H1 (cell line): ENCODE measurements around the gene MTURN.

Experiments used
- ASH2L ChIP-seq: fragments of 200-600, 300-600 bp; sonication (generic); IDR thresholded peaks from one replicate; pipeline ENCODE4 v1.7.1; 2017; ENCODE audit warnings: low read length
- BCL11A ChIP-seq, 2 experiments: IDR thresholded peaks; one replicate each; pipeline ENCODE4 v1.6.1; 2011; ENCODE audit warnings: low read depth in 2 of 2, low read length in 2 of 2, mild to moderate bottlenecking in 2 of 2
- EZH2 ChIP-seq: fragments of 200-600 bp; sonication (generic); IDR thresholded peaks from 2 replicates; pipeline ENCODE4 v1.7.1; 2012; ENCODE audit warnings: low read depth, mild to moderate bottlenecking, moderate library complexity, low read length, inconsistent platforms; ENCODE audit not compliant: severe bottlenecking
- JUND ChIP-seq: IDR thresholded peaks from 2 replicates; pipeline ENCODE4 v1.6.1; 2011; ENCODE audit warnings: mild to moderate bottlenecking, improper control_type of control experiment, low read length
- KDM1A ChIP-seq: fragments of 200-600, 300-600 bp; sonication (generic); IDR thresholded peaks from 2 replicates; pipeline ENCODE4 v1.7.1; 2016; ENCODE audit warnings: mild to moderate bottlenecking, low read length, borderline replicate concordance
- POLR2A ChIP-seq, 2 experiments: IDR thresholded peaks; 1 replicate in 1 of 2; 2 replicates in 1 of 2; pipeline ENCODE4 v1.6.1; 2011; ENCODE audit warnings: low read depth in 2 of 2, low read length in 2 of 2, mild to moderate bottlenecking in 2 of 2; ENCODE audit errors: control extremely low read depth in 1 of 2
- POLR2AphosphoS5 ChIP-seq: IDR thresholded peaks from 2 replicates; pipeline ENCODE4 v1.6.1; 2011; ENCODE audit warnings: low read depth, low read length
- POU5F1 ChIP-seq: IDR thresholded peaks from 2 replicates; pipeline ENCODE4 v1.6.1; 2011; ENCODE audit warnings: low read depth, mild to moderate bottlenecking, low read length, moderate library complexity
- RFX5 ChIP-seq: IDR thresholded peaks from 2 replicates; pipeline ENCODE4 v1.6.1; 2011; ENCODE audit warnings: low read depth, low read length, improper control_type of control experiment, borderline replicate concordance
- TCF12 ChIP-seq: IDR thresholded peaks from 2 replicates; pipeline ENCODE4 v1.6.1; 2011; ENCODE audit warnings: low read depth, mild to moderate bottlenecking, low read length
- TF ChIP-seq, protein P1 (sequence below), 3 experiments: IDR thresholded peaks; 1 replicate in 2 of 3; 2 replicates in 1 of 3; pipeline versions ENCODE4 v1.5.1 to v1.6.1; 2011; ENCODE audit warnings: low read length in 3 of 3, mild to moderate bottlenecking in 3 of 3, inconsistent platforms in 2 of 3, low read depth in 1 of 3, moderate library complexity in 1 of 3; ENCODE audit not compliant: insufficient read depth in 1 of 3; ENCODE audit errors: control extremely low read depth in 1 of 3
- TF ChIP-seq, protein P2 (sequence below): IDR thresholded peaks from 2 replicates; pipeline ENCODE4 v1.6.1; 2012; ENCODE audit warnings: inconsistent platforms

DNA sequence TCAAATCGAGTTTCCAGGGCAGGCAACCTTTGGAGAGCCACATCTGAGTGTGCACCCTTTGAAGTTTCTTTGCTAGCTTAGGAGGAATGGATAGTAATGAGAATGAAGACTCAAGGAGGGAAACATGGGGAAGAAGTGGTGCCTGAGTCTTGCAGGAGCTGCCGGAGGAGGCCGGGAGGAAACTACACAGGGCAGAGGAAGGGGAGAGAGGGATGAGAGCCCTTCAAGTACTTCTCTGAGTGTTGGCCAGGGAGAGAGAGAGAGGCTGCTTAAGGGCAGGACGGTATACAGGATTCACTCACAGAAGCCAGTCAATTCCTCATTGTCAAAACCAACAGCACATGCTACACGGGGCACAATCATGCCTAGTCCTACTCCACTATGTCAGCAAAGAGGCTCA, 75.2 kb downstream of the MTURN start:
- TF ChIP-seq BCL11A (IDR thresholded peaks at IDR 0.05; ENCODE audit: low read depth in 2 of 2, low read length in 2 of 2) (no peak), RFX5 (no peak), ASH2L (no peak), POLR2AphosphoS5 (no peak), EZH2 (no peak), POLR2A (IDR thresholded peaks at IDR 0.05; ENCODE audit: control extremely low read depth in 1 of 2, low read depth in 2 of 2, low read length in 2 of 2) (no peak), TCF12 (no peak), KDM1A (no peak), JUND (no peak), POU5F1 (no peak)
- TF ChIP-seq, protein P1, sequence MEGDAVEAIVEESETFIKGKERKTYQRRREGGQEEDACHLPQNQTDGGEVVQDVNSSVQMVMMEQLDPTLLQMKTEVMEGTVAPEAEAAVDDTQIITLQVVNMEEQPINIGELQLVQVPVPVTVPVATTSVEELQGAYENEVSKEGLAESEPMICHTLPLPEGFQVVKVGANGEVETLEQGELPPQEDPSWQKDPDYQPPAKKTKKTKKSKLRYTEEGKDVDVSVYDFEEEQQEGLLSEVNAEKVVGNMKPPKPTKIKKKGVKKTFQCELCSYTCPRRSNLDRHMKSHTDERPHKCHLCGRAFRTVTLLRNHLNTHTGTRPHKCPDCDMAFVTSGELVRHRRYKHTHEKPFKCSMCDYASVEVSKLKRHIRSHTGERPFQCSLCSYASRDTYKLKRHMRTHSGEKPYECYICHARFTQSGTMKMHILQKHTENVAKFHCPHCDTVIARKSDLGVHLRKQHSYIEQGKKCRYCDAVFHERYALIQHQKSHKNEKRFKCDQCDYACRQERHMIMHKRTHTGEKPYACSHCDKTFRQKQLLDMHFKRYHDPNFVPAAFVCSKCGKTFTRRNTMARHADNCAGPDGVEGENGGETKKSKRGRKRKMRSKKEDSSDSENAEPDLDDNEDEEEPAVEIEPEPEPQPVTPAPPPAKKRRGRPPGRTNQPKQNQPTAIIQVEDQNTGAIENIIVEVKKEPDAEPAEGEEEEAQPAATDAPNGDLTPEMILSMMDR (IDR thresholded peaks at IDR 0.05; ENCODE audit: control extremely low read depth in 1 of 3, insufficient read depth in 1 of 3, low read depth in 1 of 3, low read length in 3 of 3) = no peak
- TF ChIP-seq, protein P2, sequence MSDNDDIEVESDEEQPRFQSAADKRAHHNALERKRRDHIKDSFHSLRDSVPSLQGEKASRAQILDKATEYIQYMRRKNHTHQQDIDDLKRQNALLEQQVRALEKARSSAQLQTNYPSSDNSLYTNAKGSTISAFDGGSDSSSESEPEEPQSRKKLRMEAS = no peak
